Gastroesophageal sphincter (tissue), 3 donors: ENCODE data around the gene SLC38A1.

Experiments used
- CTCF ChIP-seq, 4 experiments: fragments of 200-600 bp in 2 of 4; fragments of 450-650 bp in 2 of 4; sonication (generic) in 1 of 4; IDR thresholded peaks; one replicate each; pipeline ENCODE4 v1.5.1; 2017 to 2019; ENCODE audit warnings: antibody characterized with exemption in 4 of 4, mild to moderate bottlenecking in 2 of 4, moderate library complexity in 2 of 4
- POLR2A ChIP-seq, 2 donors: fragments of 450-650 bp; IDR thresholded peaks; one replicate each; pipeline ENCODE4 v1.6.1; 2017; ENCODE audit warnings: antibody characterized with exemption in 2 of 2, mild to moderate bottlenecking in 2 of 2, moderate library complexity in 1 of 2
- POLR2AphosphoS5 ChIP-seq: sonication (generic); formaldehyde crosslinking; IDR thresholded peaks from one replicate; pipeline ENCODE4 v1.6.1; 2017; ENCODE audit warnings: antibody characterized with exemption

DNA sequence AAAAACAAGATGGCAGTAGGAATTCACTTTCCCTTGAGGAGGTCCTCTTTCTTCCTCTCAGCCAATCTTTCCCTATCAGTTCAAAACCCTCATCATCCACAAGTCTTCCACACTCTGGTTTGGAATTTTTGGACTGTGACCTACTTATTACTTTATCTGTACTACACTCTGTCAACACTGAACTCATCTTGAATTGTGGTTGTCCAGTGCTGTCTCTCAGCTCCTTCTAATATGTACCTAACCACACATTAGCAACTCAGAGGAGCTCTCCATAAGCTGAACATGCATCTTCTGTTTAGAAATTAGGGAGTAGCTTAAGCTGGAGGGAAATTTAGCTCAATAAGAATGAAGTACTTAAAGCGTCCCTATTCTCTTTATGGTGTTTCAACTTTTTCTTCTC, 34.8 kb downstream of the SLC38A1 start:
- TF ChIP-seq CTCF (IDR thresholded peaks at IDR 0.05) (no peak), POLR2AphosphoS5 (no peak), POLR2A (IDR thresholded peaks at IDR 0.05) (no peak)
